HepG2 (cell line): ENCODE data around the gene LYPD4. TPM values are rescaled to one million over a fixed set of nuclear protein-coding genes. Genes with fewer than 3 reads are reported as not detected.
A peak's percentile ranks its signal among the peaks of the same experiment; 100 is the strongest.

Experiments used
- DMAP1 ChIP-seq: IDR thresholded peaks from 2 replicates; pipeline ENCODE4 v1.6.1; 2016
- FOXM1 ChIP-seq: sonication (generic); formaldehyde crosslinking; IDR thresholded peaks from 2 replicates; pipeline ENCODE4 v1.5.0; 2020; ENCODE audit warnings: missing genetic modification reagents
- HNRNPK ChIP-seq: fragments of 200-400 bp; formaldehyde crosslinking; IDR thresholded peaks from 2 replicates; pipeline ENCODE4 v1.6.1; 2018; ENCODE audit warnings: low read length, low read depth, moderate library complexity, mild to moderate bottlenecking; ENCODE audit not compliant: poor library complexity, severe bottlenecking
- MBNL3 ChIP-seq: fragments of 250-450 bp; sonication (Bioruptor Pico); conservative IDR thresholded peaks from 2 replicates; pipeline ENCODE4 v1.8.0; 2022; ENCODE audit warnings: mild to moderate bottlenecking, inconsistent platforms
- MED13 ChIP-seq: sonication (generic); formaldehyde crosslinking; IDR thresholded peaks from 2 replicates; pipeline ENCODE4 v1.5.0; 2020; ENCODE audit warnings: missing genetic modification reagents
- RNF2 ChIP-seq: fragments of 450-650 bp; conservative IDR thresholded peaks from 2 replicates; pipeline ENCODE4 v1.6.1; 2016; ENCODE audit warnings: low read depth
- SMC3 ChIP-seq: IDR thresholded peaks from 2 replicates; pipeline ENCODE4 v1.6.1; 2011; ENCODE audit warnings: low read length, improper control_type of control experiment
- SRSF1 ChIP-seq: fragments of 200-400 bp; formaldehyde crosslinking; optimal IDR thresholded peaks from 2 replicates; pipeline ENCODE3; 2017; ENCODE audit warnings: mild to moderate bottlenecking, low read depth, low read length, moderate library complexity
- THYN1 ChIP-seq: sonication (generic); formaldehyde crosslinking; IDR thresholded peaks from 2 replicates; pipeline ENCODE4 v1.8.1; 2023; ENCODE audit warnings: low read depth, mild to moderate bottlenecking, moderate library complexity, missing genetic modification reagents, borderline replicate concordance
- ZMAT3 ChIP-seq: sonication (generic); formaldehyde crosslinking; conservative IDR thresholded peaks from 2 replicates; pipeline ENCODE4 v1.7.0; 2021; ENCODE audit warnings: missing genetic modification reagents
- ZNF737 ChIP-seq: sonication (generic); formaldehyde crosslinking; IDR thresholded peaks from 2 replicates; pipeline ENCODE4 v1.5.0; 2020; ENCODE audit warnings: missing genetic modification reagents, mild to moderate bottlenecking, borderline replicate concordance
- ZNF850 ChIP-seq: sonication (generic); formaldehyde crosslinking; conservative IDR thresholded peaks from 2 replicates; pipeline ENCODE4 v1.9.0; 2021; ENCODE audit warnings: mild to moderate bottlenecking, missing genetic modification reagents
- polyA plus RNA-seq, 8 experiments: library from polyadenylated mRNA; depleted of rRNA in 3 of 8; stranded (reverse) in 7 of 8; unstranded in 1 of 8; fragments of >200 nt; fragmentation: Illumina TruSeq in 4 of 8; extraction: Trizol in 4 of 8; gene quantifications; 2 replicates each; pipeline versions ENCODE4 v1.2.1 to v1.2.3, GENCODE V29; 2011 to 2016; ENCODE audit warnings: low read depth in 4 of 8, missing spikeins in 1 of 8, mixed read lengths in 1 of 8; ENCODE audit not compliant: insufficient read depth in 1 of 8
- total RNA-seq, 5 experiments: library from RNA; depleted of rRNA; stranded (reverse); fragments of >200 nt; fragmentation: Illumina TruSeq; extraction: Trizol; gene quantifications; 2 replicates each; pipeline ENCODE4 v1.2.3, GENCODE V29; 2016; ENCODE audit warnings: low read depth in 1 of 5
- TF ChIP-seq, protein P1 (sequence below): sonication (generic); formaldehyde crosslinking; IDR thresholded peaks from 2 replicates; pipeline ENCODE4 v1.4.0; 2020; ENCODE audit warnings: missing genetic modification reagents
- TF ChIP-seq, protein P2 (sequence below): fragments of 450-650 bp; IDR thresholded peaks from 2 replicates; pipeline ENCODE4 v1.6.1; 2017; ENCODE audit warnings: mild to moderate bottlenecking
- TF ChIP-seq, protein P3 (sequence below): sonication (generic); formaldehyde crosslinking; IDR thresholded peaks from 2 replicates; pipeline ENCODE4 v1.4.0; 2020; ENCODE audit warnings: low read depth, missing genetic modification reagents
- TF ChIP-seq, protein P4 (sequence below): sonication (generic); formaldehyde crosslinking; IDR thresholded peaks from 2 replicates; pipeline ENCODE4 v1.8.0; 2022; ENCODE audit warnings: low read depth, missing genetic modification reagents
- TF ChIP-seq, protein P5 (sequence below): sonication (generic); formaldehyde crosslinking; conservative IDR thresholded peaks from 2 replicates; pipeline ENCODE4 v1.4.0; 2020; ENCODE audit warnings: missing genetic modification reagents

LYPD4 gene
- total and polyA plus RNA-seq, 2 of the 13 experiments (the other 11 are each of a cell fraction or from before 2014, with no cell fraction given): not detected

DNA sequence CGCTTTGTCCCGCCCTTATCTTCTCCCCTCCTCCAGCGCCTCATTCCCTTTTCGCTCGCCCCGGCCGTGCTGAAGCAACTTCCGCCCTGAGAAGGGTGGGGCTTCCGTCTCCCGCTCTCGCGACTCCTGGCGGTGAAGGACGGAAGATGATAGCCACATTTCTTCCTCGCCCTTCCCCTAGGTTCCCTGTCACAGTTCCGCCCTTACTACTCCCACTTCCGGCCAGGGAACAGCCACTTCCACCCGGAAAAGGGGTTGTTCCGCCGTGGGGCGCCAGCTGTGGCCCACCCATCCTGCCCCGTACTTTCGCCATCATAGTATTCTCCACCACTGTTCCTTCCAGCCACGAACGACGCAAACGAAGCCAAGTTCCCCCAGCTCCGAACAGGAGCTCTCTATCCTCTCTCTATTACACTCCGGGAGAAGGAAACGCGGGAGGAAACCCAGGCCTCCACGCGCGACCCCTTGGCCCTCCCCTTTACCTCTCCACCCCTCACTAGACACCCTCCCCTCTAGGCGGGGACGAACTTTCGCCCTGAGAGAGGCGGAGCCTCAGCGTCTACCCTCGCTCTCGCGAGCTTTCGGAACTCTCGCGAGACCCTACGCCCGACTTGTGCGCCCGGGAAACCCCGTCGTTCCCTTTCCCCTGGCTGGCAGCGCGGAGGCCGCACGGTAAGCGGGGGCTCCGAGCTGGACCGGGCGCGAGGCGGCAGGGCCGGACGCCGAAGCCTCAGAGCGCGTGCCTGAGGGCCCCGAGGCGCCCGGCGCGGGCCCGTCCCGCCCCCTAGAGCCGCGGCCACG, 15.3 kb upstream of the LYPD4 start, which contains the start of gene RPS19 (continued):
- peak; percentile 77; the same call in 1 of the 2 replicates for TF ChIP-seq MED13 (CRISPR knock-in tag)
- TF ChIP-seq SMC3: no peak
- peak; percentile 23 for TF ChIP-seq HNRNPK
- TF ChIP-seq MBNL3 (CRISPR knock-in tag): no peak
- TF ChIP-seq, protein P1, sequence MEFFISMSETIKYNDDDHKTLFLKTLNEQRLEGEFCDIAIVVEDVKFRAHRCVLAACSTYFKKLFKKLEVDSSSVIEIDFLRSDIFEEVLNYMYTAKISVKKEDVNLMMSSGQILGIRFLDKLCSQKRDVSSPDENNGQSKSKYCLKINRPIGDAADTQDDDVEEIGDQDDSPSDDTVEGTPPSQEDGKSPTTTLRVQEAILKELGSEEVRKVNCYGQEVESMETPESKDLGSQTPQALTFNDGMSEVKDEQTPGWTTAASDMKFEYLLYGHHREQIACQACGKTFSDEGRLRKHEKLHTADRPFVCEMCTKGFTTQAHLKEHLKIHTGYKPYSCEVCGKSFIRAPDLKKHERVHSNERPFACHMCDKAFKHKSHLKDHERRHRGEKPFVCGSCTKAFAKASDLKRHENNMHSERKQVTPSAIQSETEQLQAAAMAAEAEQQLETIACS (CRISPR knock-in tag): no peak
- 0 out of 2 replicates have a peak, but pooled peaks have one; percentile 55 for TF ChIP-seq RNF2
- peak; percentile 87 for TF ChIP-seq DMAP1 (CRISPR knock-in tag)
- no peak for TF ChIP-seq FOXM1 (CRISPR knock-in tag)
- TF ChIP-seq, protein P2, sequence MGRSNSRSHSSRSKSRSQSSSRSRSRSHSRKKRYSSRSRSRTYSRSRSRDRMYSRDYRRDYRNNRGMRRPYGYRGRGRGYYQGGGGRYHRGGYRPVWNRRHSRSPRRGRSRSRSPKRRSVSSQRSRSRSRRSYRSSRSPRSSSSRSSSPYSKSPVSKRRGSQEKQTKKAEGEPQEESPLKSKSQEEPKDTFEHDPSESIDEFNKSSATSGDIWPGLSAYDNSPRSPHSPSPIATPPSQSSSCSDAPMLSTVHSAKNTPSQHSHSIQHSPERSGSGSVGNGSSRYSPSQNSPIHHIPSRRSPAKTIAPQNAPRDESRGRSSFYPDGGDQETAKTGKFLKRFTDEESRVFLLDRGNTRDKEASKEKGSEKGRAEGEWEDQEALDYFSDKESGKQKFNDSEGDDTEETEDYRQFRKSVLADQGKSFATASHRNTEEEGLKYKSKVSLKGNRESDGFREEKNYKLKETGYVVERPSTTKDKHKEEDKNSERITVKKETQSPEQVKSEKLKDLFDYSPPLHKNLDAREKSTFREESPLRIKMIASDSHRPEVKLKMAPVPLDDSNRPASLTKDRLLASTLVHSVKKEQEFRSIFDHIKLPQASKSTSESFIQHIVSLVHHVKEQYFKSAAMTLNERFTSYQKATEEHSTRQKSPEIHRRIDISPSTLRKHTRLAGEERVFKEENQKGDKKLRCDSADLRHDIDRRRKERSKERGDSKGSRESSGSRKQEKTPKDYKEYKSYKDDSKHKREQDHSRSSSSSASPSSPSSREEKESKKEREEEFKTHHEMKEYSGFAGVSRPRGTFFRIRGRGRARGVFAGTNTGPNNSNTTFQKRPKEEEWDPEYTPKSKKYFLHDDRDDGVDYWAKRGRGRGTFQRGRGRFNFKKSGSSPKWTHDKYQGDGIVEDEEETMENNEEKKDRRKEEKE: no peak
- no peak for TF ChIP-seq THYN1 (CRISPR knock-in tag)
- TF ChIP-seq ZNF737: no peak
- TF ChIP-seq, protein P3, sequence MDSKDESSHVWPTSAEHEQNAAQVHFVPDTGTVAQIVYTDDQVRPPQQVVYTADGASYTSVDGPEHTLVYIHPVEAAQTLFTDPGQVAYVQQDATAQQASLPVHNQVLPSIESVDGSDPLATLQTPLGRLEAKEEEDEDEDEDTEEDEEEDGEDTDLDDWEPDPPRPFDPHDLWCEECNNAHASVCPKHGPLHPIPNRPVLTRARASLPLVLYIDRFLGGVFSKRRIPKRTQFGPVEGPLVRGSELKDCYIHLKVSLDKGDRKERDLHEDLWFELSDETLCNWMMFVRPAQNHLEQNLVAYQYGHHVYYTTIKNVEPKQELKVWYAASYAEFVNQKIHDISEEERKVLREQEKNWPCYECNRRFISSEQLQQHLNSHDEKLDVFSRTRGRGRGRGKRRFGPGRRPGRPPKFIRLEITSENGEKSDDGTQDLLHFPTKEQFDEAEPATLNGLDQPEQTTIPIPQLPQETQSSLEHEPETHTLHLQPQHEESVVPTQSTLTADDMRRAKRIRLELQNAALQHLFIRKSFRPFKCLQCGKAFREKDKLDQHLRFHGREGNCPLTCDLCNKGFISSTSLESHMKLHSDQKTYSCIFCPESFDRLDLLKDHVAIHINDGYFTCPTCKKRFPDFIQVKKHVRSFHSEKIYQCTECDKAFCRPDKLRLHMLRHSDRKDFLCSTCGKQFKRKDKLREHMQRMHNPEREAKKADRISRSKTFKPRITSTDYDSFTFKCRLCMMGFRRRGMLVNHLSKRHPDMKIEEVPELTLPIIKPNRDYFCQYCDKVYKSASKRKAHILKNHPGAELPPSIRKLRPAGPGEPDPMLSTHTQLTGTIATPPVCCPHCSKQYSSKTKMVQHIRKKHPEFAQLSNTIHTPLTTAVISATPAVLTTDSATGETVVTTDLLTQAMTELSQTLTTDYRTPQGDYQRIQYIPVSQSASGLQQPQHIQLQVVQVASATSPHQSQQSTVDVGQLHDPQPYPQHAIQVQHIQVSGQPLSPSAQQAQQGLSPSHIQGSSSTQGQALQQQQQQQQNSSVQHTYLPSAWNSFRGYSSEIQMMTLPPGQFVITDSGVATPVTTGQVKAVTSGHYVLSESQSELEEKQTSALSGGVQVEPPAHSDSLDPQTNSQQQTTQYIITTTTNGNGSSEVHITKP (CRISPR knock-in tag): peak; percentile 93
- TF ChIP-seq, protein P4, sequence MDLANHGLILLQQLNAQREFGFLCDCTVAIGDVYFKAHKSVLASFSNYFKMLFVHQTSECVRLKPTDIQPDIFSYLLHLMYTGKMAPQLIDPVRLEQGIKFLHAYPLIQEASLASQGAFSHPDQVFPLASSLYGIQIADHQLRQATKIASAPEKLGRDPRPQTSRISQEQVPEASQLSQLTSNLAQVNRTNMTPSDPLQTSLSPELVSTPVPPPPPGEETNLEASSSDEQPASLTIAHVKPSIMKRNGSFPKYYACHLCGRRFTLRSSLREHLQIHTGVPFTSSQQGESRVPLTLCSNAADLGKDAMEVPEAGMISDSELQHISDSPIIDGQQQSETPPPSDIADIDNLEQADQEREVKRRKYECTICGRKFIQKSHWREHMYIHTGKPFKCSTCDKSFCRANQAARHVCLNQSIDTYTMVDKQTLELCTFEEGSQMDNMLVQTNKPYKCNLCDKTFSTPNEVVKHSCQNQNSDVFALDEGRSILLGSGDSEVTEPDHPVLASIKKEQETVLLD (CRISPR knock-in tag): peak; percentile 56
- TF ChIP-seq, protein P5, sequence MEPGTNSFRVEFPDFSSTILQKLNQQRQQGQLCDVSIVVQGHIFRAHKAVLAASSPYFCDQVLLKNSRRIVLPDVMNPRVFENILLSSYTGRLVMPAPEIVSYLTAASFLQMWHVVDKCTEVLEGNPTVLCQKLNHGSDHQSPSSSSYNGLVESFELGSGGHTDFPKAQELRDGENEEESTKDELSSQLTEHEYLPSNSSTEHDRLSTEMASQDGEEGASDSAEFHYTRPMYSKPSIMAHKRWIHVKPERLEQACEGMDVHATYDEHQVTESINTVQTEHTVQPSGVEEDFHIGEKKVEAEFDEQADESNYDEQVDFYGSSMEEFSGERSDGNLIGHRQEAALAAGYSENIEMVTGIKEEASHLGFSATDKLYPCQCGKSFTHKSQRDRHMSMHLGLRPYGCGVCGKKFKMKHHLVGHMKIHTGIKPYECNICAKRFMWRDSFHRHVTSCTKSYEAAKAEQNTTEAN: no peak
- TF ChIP-seq SRSF1: peak; percentile 75
- no peak for TF ChIP-seq ZNF850 (CRISPR knock-in tag)
- peak; percentile 71 for TF ChIP-seq ZMAT3
